GM18498 (cell line): ENCODE measurements around the gene ENTREP3.
"Not testable (repeated sequence)": the region's sequence is repeated elsewhere in the genome, so short reads cannot be mapped to it uniquely, and the experiment has no call there.

Experiments
- ATAC-seq: cut with Tn5 transposase; IDR thresholded peaks from one replicate; pipeline ENCODE4 v1.9.1; 2021; ENCODE audit warnings: mild to moderate bottlenecking, moderate library complexity; ENCODE audit not compliant: unreplicated experiment

The ENTREP3 gene

GRCh38 chr1:155253208-155253607 lies 2.1 kb downstream of the ENTREP3 start:
- no peak for ATAC-seq

GRCh38 chr1:155251566-155251965 lies 3.7 kb downstream of the ENTREP3 start:
- ATAC-seq, result no peak

- peak; percentile 82 for ATAC-seq
These were observed 4.4 kb downstream of the ENTREP3 start for GRCh38 chr1:155250633-155251449.

GRCh38 chr1:155250246-155250632 lies 5.0 kb downstream of the ENTREP3 start:
- ATAC-seq, result peak; percentile 5

- no peak for ATAC-seq
These were observed 7.4 kb downstream of the ENTREP3 start for GRCh38 chr1:155247667-155248553.

GRCh38 chr1:155246796-155247195 lies 8.5 kb downstream of the ENTREP3 start:
- not testable (repeated sequence) for ATAC-seq

GRCh38 chr1:155245163-155245524 lies 10.1 kb downstream of the ENTREP3 start:
- no peak for ATAC-seq

- peak; percentile 87 for ATAC-seq
These were observed 10.7 kb downstream of the ENTREP3 start for GRCh38 chr1:155244368-155245162.

- no peak for ATAC-seq
These were observed 12.4 kb downstream of the ENTREP3 start for GRCh38 chr1:155242805-155243358.

- ATAC-seq, result no peak
These were observed 13.4 kb downstream of the ENTREP3 start for GRCh38 chr1:155241841-155242264.

- ATAC-seq, result no peak
These were observed 14.1 kb downstream of the ENTREP3 start for GRCh38 chr1:155241069-155241679.

GRCh38 chr1:155236451-155236850 lies 18.8 kb downstream of the ENTREP3 start:
- no peak for ATAC-seq

- ATAC-seq, result not testable (repeated sequence)
These were observed 19.9 kb downstream of the ENTREP3 start for GRCh38 chr1:155235375-155235774.

- ATAC-seq, result not testable (repeated sequence)
These were observed 21.8 kb downstream of the ENTREP3 start for GRCh38 chr1:155233502-155233901.

- ATAC-seq, result not testable (repeated sequence)
These were observed 23.0 kb downstream of the ENTREP3 start for GRCh38 chr1:155232001-155232978.

- not testable (repeated sequence) for ATAC-seq
These were observed 24.0 kb downstream of the ENTREP3 start for GRCh38 chr1:155231302-155231701.

- no peak for ATAC-seq
These were observed 27.2 kb downstream of the ENTREP3 start for GRCh38 chr1:155228096-155228427.

GRCh38 chr1:155227261-155228095 lies 27.8 kb downstream of the ENTREP3 start:
- peak; percentile 93 for ATAC-seq
